Pons (tissue), 1 donor: Measurements from ENCODE around the gene POLR3GL.

Experiments used
- DNase-seq: peaks from one replicate; pipeline ENCODE4 v3.0.0-alpha.2; 2016; ENCODE audit warnings: low spot score

The POLR3GL gene

GRCh38 chr1:145949219-145949618, 15.3 kb upstream of the POLR3GL start:
- DNase-seq, result no peak

GRCh38 chr1:145951526-145951925, 13.0 kb upstream of the POLR3GL start:
- no peak for DNase-seq

- DNase-seq, result no peak
These were observed 11.6 kb upstream of the POLR3GL start for GRCh38 chr1:145952903-145953302.

GRCh38 chr1:145953861-145954260, 10.6 kb upstream of the POLR3GL start:
- no peak for DNase-seq

GRCh38 chr1:145955436-145955835, 9.1 kb upstream of the POLR3GL start:
- peak; percentile 37 for DNase-seq

GRCh38 chr1:145956361-145956760, 8.1 kb upstream of the POLR3GL start:
- DNase-seq, result no peak

- DNase-seq, result peak; percentile 55
These were observed 7.6 kb upstream of the POLR3GL start for GRCh38 chr1:145956781-145957442.

- peak; percentile 99 for DNase-seq
These were observed 6.8 kb upstream of the POLR3GL start, which contains the start of gene LIX1L for GRCh38 chr1:145957443-145958319. TSS of gene LIX1L (minus strand) at chr1:145958017. CDS start at chr1:145957927, 90 bp downstream.

- no peak for DNase-seq
These were observed 5.8 kb upstream of the POLR3GL start for GRCh38 chr1:145958734-145959133.

GRCh38 chr1:145959333-145959732, 5.2 kb upstream of the POLR3GL start:
- DNase-seq, result peak; percentile 32

GRCh38 chr1:145959957-145960467, 4.5 kb upstream of the POLR3GL start:
- DNase-seq, result no peak

GRCh38 chr1:145960468-145961108, 3.9 kb upstream of the POLR3GL start:
- DNase-seq, result peak; percentile 50

GRCh38 chr1:145961109-145961424, 3.4 kb upstream of the POLR3GL start:
- DNase-seq, result no peak

GRCh38 chr1:145961425-145962156, 2.9 kb upstream of the POLR3GL start:
- peak; percentile 54 for DNase-seq

GRCh38 chr1:145962157-145963102, 2.1 kb upstream of the POLR3GL start:
- DNase-seq, result peak; percentile 77

GRCh38 chr1:145963265-145964019, 1.0 kb upstream of the POLR3GL start:
- DNase-seq, result peak; percentile 43

GRCh38 chr1:145965119-145965744, 742 bp downstream of the POLR3GL start:
- no peak for DNase-seq

- DNase-seq, result no peak
These were observed 2.8 kb downstream of the POLR3GL start for GRCh38 chr1:145967288-145967687.

- no peak for DNase-seq
These were observed 8.1 kb downstream of the POLR3GL start for GRCh38 chr1:145972580-145972979.

GRCh38 chr1:145974721-145975120, 10.2 kb downstream of the POLR3GL start:
- DNase-seq, result no peak
